Panc1 (cell line): Measurements from ENCODE around the gene LYSMD2.

ENCODE experiments used
- CTCF ChIP-seq: fragments of 450-650 bp; IDR thresholded peaks from 2 replicates; pipeline ENCODE4 v1.5.1; 2017; ENCODE audit warnings: mild to moderate bottlenecking
- REST ChIP-seq, 2 experiments: IDR thresholded peaks; 2 replicates each; pipeline ENCODE4 v1.6.1; 2011 to 2012; ENCODE audit warnings: low read depth in 2 of 2, control low read depth in 1 of 2, low read length in 1 of 2, mild to moderate bottlenecking in 1 of 2, moderate library complexity in 1 of 2; ENCODE audit not compliant: insufficient read depth in 1 of 2
- SIN3A ChIP-seq: IDR thresholded peaks from 2 replicates; pipeline ENCODE4 v1.6.1; 2012; ENCODE audit warnings: low read depth, mild to moderate bottlenecking, low read length, moderate library complexity, borderline replicate concordance; ENCODE audit not compliant: insufficient read depth
- TCF7L2 ChIP-seq: IDR thresholded peaks from 2 replicates; pipeline ENCODE4 v1.6.1; 2011; ENCODE audit warnings: mild to moderate bottlenecking, low read depth, low read length, inconsistent platforms

GRCh38 chr15:51782357-51782896 lies 45.0 kb upstream of the LYSMD2 start:
- peak; percentile 48; the same call in 1 of the 2 replicates for TF ChIP-seq CTCF
- no peak for TF ChIP-seq REST (IDR thresholded peaks at IDR 0.05; ENCODE audit: insufficient read depth in 1 of 2, low read depth in 2 of 2, low read length in 1 of 2)
- TF ChIP-seq SIN3A = no peak
- TF ChIP-seq TCF7L2 = no peak
